ENCODE results near the gene PLIN5.

PLIN5 gene

DNA sequence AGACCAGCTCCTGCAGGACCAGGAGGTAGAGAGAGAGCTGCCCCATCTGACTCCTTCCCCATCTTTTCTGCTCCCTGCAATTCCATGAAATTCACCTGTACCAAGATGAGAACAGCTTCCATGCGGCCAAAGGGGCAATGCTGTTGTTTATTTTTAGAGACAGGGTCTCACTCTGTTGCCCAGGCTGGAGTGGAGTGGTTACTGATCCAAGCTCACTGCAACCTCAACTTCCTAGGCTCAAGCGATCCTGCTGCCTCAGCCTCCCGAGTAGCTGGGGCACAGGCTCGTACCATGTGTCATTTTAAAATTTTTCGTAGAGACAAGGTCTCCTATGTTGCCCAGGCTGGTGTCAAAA lies 13.2 kb downstream of the PLIN5 start:
- Histone ChIP-seq H3K9me3 (ENCODE audit: control insufficient read depth, low read length) (no peaks in the 10 kb centered on the region), H3K36me3 (ENCODE audit: control insufficient read depth, insufficient read depth, low read length) (no peaks in the 10 kb centered on the region), H3K4me1 (ENCODE audit: control insufficient read depth, insufficient read depth, low read length) (peaks cover 17% of the 10 kb centered on the region), H3K27me3 (ENCODE audit: control insufficient read depth, insufficient read depth, low read length) (peaks cover 4% of the 10 kb centered on the region), H3K9ac (ENCODE audit: low read length) (no peak overlapping the region), H3K4me3 (ENCODE audit: low read length) (no peak overlapping the region)

DNA sequence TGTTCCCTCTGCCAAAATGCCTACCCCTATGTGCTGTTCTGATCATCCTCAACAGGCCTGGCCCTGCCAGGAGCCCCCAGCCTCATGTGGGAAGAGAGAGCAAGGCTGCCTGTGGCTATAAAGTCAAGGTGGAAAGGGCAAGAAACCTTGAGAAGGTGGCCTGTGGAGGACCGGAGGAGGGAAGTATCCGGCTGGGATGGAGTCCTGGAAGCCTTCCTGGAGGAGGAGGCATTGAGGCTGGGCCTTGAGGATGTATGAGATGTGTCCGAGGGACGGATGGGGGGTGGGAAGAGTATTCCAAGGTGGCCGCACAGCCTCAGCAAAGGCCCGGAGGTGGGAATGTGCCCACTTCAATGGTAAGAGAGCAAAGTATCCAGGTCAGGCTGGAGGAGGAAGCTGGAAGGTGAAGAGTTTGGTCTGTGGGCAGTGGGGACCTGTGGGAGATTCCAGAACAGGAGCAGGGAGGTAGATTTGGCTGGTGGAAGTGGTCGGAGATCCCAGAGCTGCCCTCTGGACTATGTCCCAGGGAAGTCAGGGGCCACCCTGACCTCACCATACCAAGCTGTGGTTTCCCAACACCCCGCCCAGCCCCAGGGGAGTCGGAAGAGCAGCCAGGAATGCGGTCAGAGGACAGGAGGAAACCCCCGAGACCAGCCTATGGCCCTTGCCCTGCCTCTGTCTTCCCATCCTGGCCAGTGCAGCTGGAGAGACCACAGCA lies 13.7 kb downstream of the PLIN5 start:
- Histone ChIP-seq H3K4me1 (ENCODE audit: control insufficient read depth, insufficient read depth, low read length) (peaks cover 17% of the 10 kb centered on the region), H3K36me3 (ENCODE audit: control insufficient read depth, insufficient read depth, low read length) (no peaks in the 10 kb centered on the region), H3K27me3 (ENCODE audit: control insufficient read depth, insufficient read depth, low read length) (peaks cover 4% of the 10 kb centered on the region), H3K4me3 (ENCODE audit: low read length) (no peak overlapping the region), H3K9me3 (ENCODE audit: control insufficient read depth, low read length) (no peaks in the 10 kb centered on the region), H3K9ac (ENCODE audit: low read length) (no peak overlapping the region)

DNA sequence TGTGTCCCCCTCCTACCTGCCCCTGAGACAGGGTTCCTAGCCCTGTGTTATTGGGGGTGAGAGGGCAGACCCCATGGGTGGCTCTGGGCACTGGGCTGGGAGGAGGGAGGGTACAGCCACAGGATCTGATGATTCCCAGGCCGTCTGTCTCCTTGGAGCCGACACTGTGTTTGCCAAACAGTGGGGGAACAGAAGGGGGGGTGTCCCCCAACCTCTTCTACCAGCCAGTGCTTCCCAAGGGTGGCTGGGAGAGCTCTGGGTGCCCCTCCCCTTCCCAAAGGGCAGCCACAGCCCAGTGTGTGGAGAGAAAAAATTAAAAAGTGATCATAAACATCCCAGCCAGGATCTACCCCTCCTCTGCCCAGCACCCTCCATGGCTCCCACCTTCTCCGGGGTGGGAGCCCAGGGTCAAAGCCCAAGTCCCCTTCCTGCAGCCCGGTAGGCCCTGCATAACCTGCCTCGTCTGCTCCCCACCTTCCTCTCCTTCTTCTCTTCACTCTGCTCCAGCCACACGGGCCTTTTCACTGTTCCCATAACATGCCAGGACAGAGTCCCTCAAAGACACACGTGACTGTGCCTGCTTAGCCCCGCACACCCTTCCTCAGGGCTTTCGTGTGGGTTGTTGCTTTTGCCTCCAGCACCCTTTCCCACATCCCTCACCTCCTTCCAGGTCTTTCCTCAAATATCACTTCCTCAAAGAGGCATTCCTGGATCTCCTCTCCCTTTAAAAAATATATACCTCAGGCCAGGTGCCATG lies 15.3 kb downstream of the PLIN5 start:
- H3K4me3 ChIP-seq (ENCODE audit: low read length): no peak overlapping the region

DNA sequence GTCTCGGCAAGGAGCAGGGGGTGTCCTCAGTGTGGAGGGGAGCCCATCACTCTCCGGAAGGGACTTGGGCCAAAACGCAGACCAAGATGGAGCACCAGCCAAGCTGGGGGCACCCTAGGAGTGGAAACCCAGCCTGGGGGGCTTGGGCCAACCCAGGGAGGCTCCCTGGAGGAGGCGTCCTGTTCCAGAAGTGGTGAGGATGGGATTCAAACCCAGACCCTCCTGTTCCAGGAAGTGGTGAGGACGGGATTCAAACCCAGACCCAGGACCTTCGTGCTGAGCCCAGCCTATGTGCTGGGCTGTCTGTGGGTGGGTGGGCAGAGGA lies 15.9 kb downstream of the PLIN5 start:
- Histone ChIP-seq H3K9ac (ENCODE audit: low read length) (no peak overlapping the region), H3K27me3 (ENCODE audit: control insufficient read depth, insufficient read depth, low read length) (peaks cover 4% of the 10 kb centered on the region), H3K36me3 (ENCODE audit: control insufficient read depth, insufficient read depth, low read length) (no peaks in the 10 kb centered on the region), H3K4me3 (ENCODE audit: low read length) (no peak overlapping the region), H3K4me1 (ENCODE audit: control insufficient read depth, insufficient read depth, low read length) (peaks cover 17% of the 10 kb centered on the region), H3K9me3 (ENCODE audit: control insufficient read depth, low read length) (no peaks in the 10 kb centered on the region)

More for the DNA sequence above, 15.3 kb downstream of the PLIN5 start:
- Histone ChIP-seq H3K4me1 (ENCODE audit: control insufficient read depth, insufficient read depth, low read length) (peaks cover 17% of the 10 kb centered on the region), H3K36me3 (ENCODE audit: control insufficient read depth, insufficient read depth, low read length) (no peaks in the 10 kb centered on the region), H3K9ac (ENCODE audit: low read length) (no peak overlapping the region), H3K27me3 (ENCODE audit: control insufficient read depth, insufficient read depth, low read length) (peaks cover 4% of the 10 kb centered on the region), H3K9me3 (ENCODE audit: control insufficient read depth, low read length) (no peaks in the 10 kb centered on the region)

DNA sequence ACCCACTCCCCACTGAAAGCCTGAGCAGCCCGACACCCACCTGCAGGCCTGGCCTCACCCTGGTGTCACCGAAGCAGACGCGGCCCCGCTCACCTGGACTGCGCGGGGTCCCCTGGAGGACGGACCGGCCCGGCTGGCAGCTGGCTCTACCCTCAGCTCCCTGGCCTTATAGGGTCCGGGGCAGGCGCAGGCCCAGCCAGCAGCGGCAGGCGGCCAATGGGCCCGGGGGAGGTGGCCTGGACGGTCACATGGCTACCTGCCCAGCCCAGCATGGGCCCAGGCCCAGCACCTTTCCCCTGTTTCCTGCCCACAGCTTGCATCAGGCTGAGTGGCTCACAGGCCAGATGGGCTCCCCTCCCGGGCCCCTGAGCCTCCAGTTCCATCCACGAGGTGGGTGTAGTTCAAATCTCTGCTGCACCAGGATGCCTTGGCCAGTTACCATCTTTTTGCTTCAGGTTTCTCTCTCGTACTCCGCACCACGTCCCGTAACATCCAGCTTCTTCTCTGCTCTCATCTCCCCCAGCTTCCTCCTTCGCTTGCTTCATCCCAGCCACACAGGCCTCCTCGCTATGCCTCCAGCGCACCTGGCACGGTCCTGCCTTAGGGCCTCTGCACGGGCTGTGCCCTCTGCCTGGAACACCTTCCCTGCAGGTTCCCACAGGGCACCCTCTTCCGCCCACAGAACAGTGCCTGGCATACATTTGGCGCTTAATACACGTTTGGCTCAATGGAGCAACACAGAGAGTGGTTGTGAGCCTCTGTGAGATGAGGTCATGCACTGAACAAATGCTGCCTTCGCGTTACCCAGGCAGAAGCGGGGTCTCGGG lies 16.5 kb downstream of the PLIN5 start, which contains the start of gene PLIN4:
Gene PLIN4, minus strand, starts transcription at position 142 of the 827 bp plus-strand sequence. CDS start 214 bp downstream, outside the sequence.
- Histone ChIP-seq H3K4me1 (ENCODE audit: control insufficient read depth, insufficient read depth, low read length) (peaks cover 17% of the 10 kb centered on the region), H3K9me3 (ENCODE audit: control insufficient read depth, low read length) (no peaks in the 10 kb centered on the region), H3K27me3 (ENCODE audit: control insufficient read depth, insufficient read depth, low read length) (peaks cover 4% of the 10 kb centered on the region), H3K36me3 (ENCODE audit: control insufficient read depth, insufficient read depth, low read length) (no peaks in the 10 kb centered on the region), H3K9ac (ENCODE audit: low read length) (no peak within 1 kb of the TSS), H3K4me3 (ENCODE audit: low read length) (peak within 1 kb of the TSS; percentile 8)

DNA sequence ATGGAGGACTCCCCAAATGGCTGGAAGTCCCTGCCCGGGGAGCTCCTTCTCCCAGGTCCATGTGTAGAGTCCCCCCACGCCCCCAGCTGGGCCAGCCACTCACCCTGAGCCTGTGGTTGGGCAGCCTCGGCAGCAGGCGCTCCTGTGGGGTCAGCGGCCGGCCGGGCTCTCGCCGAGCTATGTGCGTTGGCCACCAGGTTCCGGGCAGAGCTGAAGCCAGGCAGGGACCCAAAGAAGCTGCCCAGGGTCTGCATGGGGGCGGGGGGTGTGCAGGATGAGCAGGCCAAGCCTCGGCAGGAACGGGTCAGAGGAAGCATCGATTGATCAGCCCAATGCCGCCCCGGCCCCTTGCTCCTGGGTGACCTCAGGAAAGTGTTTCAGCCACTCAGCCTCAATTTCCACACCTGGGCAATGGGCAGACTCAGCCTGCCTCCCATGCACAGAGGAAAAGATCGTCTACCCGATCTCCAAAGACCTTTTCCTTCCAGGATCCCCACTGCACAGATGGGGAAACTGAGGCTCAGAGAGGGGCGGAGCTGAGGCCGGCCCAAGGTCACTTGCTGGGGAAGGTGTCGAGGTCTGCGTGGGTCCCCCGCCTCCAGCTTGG lies 17.5 kb downstream of the PLIN5 start:
- Histone ChIP-seq H3K9me3 (ENCODE audit: control insufficient read depth, low read length) (no peaks in the 10 kb centered on the region), H3K9ac (ENCODE audit: low read length) (no peak overlapping the region), H3K4me1 (ENCODE audit: control insufficient read depth, insufficient read depth, low read length) (peaks cover 17% of the 10 kb centered on the region), H3K36me3 (ENCODE audit: control insufficient read depth, insufficient read depth, low read length) (no peaks in the 10 kb centered on the region), H3K27me3 (ENCODE audit: control insufficient read depth, insufficient read depth, low read length) (peaks cover 4% of the 10 kb centered on the region), H3K4me3 (ENCODE audit: low read length) (no peak overlapping the region)

DNA sequence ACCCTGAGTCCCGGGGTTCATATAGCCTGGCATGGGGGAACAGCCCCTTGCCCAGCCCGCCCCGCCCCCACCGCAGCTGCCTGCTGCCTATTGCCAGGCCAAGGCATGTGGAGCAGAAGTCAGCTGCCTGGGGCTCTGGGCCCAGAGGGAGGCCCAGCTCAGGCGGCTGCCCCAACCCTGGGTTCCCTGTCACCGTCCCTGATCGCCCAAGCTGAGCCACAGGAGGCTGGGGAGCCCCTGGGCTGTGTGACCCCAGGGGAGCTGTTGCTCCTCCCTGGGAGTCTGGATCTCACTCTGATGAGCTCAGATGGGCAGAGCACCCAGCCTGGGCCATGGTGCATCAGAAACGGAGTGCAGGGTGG lies 18.1 kb downstream of the PLIN5 start:
- Histone ChIP-seq H3K27me3 (ENCODE audit: control insufficient read depth, insufficient read depth, low read length) (peaks cover 4% of the 10 kb centered on the region), H3K4me3 (ENCODE audit: low read length) (no peak overlapping the region), H3K9me3 (ENCODE audit: control insufficient read depth, low read length) (no peaks in the 10 kb centered on the region), H3K4me1 (ENCODE audit: control insufficient read depth, insufficient read depth, low read length) (peaks cover 17% of the 10 kb centered on the region), H3K36me3 (ENCODE audit: control insufficient read depth, insufficient read depth, low read length) (no peaks in the 10 kb centered on the region), H3K9ac (ENCODE audit: low read length) (no peak overlapping the region)

DNA sequence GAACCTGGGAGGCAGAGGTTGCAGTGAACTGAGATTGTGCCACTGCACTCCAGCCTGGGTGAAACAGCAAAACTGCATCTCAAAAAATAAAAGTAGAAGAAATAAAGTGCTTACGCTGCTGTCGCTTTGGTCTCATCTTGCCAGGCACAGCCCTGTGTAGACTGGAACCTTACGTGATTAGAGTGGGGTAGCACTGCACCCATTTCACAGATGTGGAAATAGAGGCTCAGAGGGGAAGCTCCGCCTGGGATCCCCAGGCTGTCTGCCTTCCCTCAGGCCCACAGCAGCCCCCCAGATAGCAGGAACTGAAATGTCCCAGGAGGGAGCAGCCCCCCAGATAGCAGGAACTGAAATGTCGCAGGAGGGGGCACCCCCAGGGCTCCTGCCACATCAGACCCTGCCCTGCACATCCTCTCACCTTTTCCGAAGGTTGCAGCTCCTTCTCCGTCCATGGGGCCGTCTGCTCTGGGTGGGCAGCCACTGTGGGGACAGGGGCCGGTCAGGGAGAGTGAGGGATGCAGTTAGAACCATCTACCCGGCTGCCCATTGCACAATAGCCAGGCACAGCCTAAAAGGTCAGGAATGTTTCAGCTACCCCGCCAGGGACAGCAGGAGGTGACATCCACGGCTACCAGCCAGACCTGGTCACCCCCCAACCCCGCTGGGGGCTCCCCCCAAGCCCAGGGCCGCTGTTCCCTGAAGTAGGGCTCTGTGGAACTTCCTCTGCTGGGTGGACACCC lies 18.7 kb downstream of the PLIN5 start:
- Histone ChIP-seq H3K9ac (ENCODE audit: low read length) (no peak overlapping the region), H3K4me3 (ENCODE audit: low read length) (no peak overlapping the region), H3K36me3 (ENCODE audit: control insufficient read depth, insufficient read depth, low read length) (no peaks in the 10 kb centered on the region), H3K27me3 (ENCODE audit: control insufficient read depth, insufficient read depth, low read length) (peaks cover 4% of the 10 kb centered on the region), H3K9me3 (ENCODE audit: control insufficient read depth, low read length) (no peaks in the 10 kb centered on the region), H3K4me1 (ENCODE audit: control insufficient read depth, insufficient read depth, low read length) (peaks cover 17% of the 10 kb centered on the region)

DNA sequence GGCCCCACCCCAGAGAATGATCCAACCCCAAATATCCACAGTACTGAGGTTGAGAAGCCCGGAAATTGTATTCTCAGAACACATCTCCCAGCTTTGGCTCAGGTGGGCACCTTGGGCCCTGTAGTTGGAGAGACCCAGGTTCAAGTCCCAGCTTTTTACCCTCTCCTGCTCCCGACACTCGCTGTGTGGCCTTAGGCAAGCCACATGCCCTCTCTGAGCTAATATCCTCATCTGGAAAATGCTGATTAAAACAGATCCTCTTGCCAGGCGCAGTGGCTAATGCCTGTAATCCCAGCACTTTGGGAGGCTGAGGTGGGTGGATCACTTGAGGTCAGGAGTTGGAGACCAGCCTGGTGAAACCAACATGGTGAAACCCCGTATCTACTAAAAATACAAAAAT lies 19.3 kb downstream of the PLIN5 start:
- Histone ChIP-seq H3K4me1 (ENCODE audit: control insufficient read depth, insufficient read depth, low read length) (peaks cover 17% of the 10 kb centered on the region), H3K4me3 (ENCODE audit: low read length) (no peak overlapping the region), H3K36me3 (ENCODE audit: control insufficient read depth, insufficient read depth, low read length) (no peaks in the 10 kb centered on the region), H3K27me3 (ENCODE audit: control insufficient read depth, insufficient read depth, low read length) (peaks cover 4% of the 10 kb centered on the region), H3K9ac (ENCODE audit: low read length) (no peak overlapping the region), H3K9me3 (ENCODE audit: control insufficient read depth, low read length) (no peaks in the 10 kb centered on the region)

DNA sequence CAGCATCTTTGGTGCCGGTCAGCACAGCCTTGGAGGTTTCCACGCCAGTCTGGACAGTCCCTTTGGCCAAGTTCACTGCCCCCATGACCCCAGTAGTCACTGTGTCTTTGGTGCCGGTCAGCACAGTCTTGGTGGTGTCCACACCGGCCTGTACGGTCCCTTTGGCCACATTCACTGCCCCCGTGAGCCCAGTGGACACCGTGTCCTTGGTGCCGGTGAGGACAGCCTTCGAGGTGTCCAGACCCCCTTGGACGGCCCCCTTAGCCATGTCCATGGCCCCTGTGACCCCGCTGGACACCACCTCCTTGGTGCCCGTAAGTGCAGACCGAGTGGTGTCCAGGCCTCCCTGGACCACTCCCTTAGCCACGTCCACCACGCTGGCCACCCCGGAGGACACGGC lies 21.8 kb downstream of the PLIN5 start:
- H3K4me1 ChIP-seq (ENCODE audit: control insufficient read depth, insufficient read depth, low read length): peaks cover 3% of the 10 kb centered on the region
- no peaks in the 10 kb centered on the region for H3K9me3 ChIP-seq (ENCODE audit: control insufficient read depth, low read length)
- no peak overlapping the region for H3K9ac ChIP-seq (ENCODE audit: low read length)
- H3K27me3 ChIP-seq (ENCODE audit: control insufficient read depth, insufficient read depth, low read length): no peaks in the 10 kb centered on the region
- H3K36me3 ChIP-seq (ENCODE audit: control insufficient read depth, insufficient read depth, low read length): no peaks in the 10 kb centered on the region
- H3K4me3 ChIP-seq (ENCODE audit: low read length): no peak overlapping the region

DNA sequence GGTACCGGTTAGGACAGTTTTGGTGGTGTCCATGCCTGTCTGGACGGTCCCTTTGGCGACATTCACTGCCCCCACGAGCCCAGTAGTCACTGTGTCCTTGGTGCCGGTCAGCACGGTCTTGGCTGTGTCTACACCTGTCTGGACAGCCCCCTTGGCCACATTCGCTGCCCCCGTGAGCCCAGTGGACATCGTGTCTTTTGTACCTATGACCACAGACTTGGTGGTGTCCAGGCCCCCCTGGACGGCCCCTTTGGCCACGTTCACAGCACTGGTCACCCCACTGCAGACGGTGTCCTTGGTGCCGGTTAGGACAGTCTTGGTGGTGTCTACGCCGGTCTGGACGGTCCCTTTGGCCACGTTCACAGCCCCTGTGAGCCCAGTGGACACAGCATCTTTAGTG lies 23.0 kb downstream of the PLIN5 start:
- Histone ChIP-seq H3K4me1 (ENCODE audit: control insufficient read depth, insufficient read depth, low read length) (no peaks in the 10 kb centered on the region), H3K9ac (ENCODE audit: low read length) (no peak overlapping the region), H3K4me3 (ENCODE audit: low read length) (no peak overlapping the region), H3K36me3 (ENCODE audit: control insufficient read depth, insufficient read depth, low read length) (no peaks in the 10 kb centered on the region), H3K9me3 (ENCODE audit: control insufficient read depth, low read length) (no peaks in the 10 kb centered on the region), H3K27me3 (ENCODE audit: control insufficient read depth, insufficient read depth, low read length) (no peaks in the 10 kb centered on the region)

All from mucosa of stomach (tissue), 1 donor.